GM18873 (cell line): ENCODE measurements around the gene CDH4.

Experiments used
- ATAC-seq: cut with Tn5 transposase; IDR thresholded peaks from one replicate; pipeline ENCODE4 v1.9.1; 2021; ENCODE audit warnings: mild to moderate bottlenecking, moderate library complexity, moderate number of reproducible peaks; ENCODE audit not compliant: unreplicated experiment, low FRiP score

CDH4 gene

GRCh38 chr20:61761453-61762166 is 509.5 kb downstream of the CDH4 start:
- no peak for ATAC-seq

GRCh38 chr20:61762167-61762710 is 510.2 kb downstream of the CDH4 start:
- ATAC-seq, result no peak

GRCh38 chr20:61762886-61763739 is 511.1 kb downstream of the CDH4 start:
- no peak for ATAC-seq

- ATAC-seq, result no peak
Observed at GRCh38 chr20:61763740-61764400, 511.8 kb downstream of the CDH4 start.

GRCh38 chr20:61764471-61765025 is 512.5 kb downstream of the CDH4 start:
- ATAC-seq, result no peak

GRCh38 chr20:61765081-61765870 is 513.2 kb downstream of the CDH4 start:
- no peak for ATAC-seq

- no peak for ATAC-seq
Observed at GRCh38 chr20:61765871-61766654, 514.0 kb downstream of the CDH4 start.

- ATAC-seq, result no peak
Observed at GRCh38 chr20:61766921-61767610, 515.0 kb downstream of the CDH4 start.

GRCh38 chr20:61767761-61768494 is 515.9 kb downstream of the CDH4 start:
- ATAC-seq, result no peak

- no peak for ATAC-seq
Observed at GRCh38 chr20:61768571-61769285, 516.7 kb downstream of the CDH4 start.

GRCh38 chr20:61769286-61769832 is 517.3 kb downstream of the CDH4 start:
- ATAC-seq, result no peak

GRCh38 chr20:61770113-61770585 is 518.1 kb downstream of the CDH4 start:
- ATAC-seq, result no peak

GRCh38 chr20:61771805-61772350 is 519.8 kb downstream of the CDH4 start:
- ATAC-seq, result no peak

- no peak for ATAC-seq
Observed at GRCh38 chr20:61772828-61773631, 521.0 kb downstream of the CDH4 start.

GRCh38 chr20:61773926-61774587 is 522.0 kb downstream of the CDH4 start:
- no peak for ATAC-seq
